ENCODE measurements around the gene FOLR1. TPM values are rescaled to one million over a fixed set of nuclear protein-coding genes. Genes with fewer than 3 reads are reported as not detected.

The FOLR1 gene
- total RNA-seq (2022; extraction: Qiagen RNA extraction; ENCODE audit: low read depth) = 0.16 to 0.30 TPM (median 0.24 TPM) in 3 of 5 replicates, not detected in the others

DNA sequence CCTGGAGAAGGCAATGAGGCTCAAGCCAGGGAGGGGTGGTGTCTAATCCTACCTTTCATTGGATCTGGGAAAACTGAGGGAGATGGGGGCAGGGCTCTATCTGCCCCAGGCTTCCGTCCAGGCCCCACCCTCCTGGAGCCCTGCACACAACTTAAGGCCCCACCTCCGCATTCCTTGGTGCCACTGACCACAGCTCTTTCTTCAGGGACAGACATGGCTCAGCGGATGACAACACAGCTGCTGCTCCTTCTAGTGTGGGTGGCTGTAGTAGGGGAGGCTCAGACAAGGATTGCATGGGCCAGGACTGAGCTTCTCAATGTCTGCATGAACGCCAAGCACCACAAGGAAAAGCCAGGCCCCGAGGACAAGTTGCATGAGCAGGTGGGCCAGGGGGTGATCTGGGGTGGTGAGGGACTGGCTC, at the start of gene FOLR1:
TSS of gene FOLR1 (plus strand) at position 180 of the 421 bp plus-strand sequence. CDS start at position 214, 34 bp downstream.

DNA sequence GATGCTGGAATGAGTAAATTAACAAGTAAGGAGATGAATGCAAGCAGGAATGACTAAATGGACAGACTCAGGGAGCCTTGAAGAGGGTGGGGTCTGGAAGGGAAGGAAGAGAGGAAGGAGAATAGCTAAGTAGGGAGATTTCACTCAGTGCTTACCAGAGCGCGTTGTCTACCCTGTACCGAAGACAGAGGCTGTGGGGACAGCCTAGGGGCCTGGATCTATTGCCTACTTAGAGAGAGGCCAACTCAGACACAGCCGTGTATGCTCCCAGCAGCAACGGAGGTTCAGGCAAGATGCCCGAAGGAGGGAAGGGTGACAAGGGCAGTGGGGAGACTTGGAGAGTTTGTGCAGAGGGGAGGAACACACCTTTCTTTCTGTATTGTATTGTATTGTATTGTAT, 24.7 kb downstream of the FOLR1 start, which contains the start of gene FOLR2:
TSS of gene FOLR2 (plus strand) at position 157 of the 400 bp plus-strand sequence. CDS start 1,791 bp downstream, outside the sequence.

DNA sequence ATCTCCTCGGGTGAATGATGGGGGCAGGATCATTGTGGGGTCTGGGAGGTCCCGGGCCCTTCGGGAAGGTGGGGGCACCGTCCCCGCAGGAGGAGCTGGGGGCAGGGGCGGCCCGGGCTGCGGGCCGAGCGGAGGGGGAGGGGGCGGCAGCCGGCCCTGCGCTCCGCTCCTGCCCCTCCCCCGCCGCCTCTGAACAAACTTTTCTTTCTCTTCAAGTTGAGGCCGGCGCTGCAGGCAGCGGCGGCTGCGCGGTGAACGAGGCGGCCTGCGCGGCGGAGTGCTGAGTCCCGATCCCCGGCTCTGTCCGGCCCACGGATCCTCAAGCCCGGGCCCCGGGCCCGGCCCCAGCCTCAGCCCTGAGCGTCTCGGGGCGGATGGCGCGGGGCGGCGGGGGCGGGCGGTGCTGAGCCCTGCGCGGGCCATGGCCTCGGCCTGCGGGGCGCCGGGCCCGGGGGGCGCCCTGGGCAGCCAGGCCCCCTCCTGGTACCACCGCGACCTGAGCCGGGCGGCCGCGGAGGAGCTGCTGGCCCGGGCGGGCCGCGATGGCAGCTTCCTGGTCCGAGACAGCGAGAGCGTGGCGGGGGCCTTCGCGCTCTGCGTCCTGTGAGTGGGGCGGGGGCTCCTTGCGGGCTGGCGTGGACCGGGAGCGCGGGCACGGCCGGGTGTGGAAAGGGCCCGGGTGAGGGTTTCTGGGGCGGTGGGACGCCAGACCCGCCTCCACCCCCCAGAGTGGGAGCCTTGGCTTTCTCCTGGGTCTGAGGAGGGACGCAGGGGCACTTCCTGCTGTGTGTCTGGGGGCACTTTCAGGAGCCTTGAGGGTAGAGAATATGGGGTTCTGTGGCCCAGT, 32.8 kb downstream of the FOLR1 start, which contains the start of gene INPPL1:
TSS of gene INPPL1 (plus strand) at position 204 of the 847 bp plus-strand sequence. CDS start at position 422, 218 bp downstream.

DNA sequence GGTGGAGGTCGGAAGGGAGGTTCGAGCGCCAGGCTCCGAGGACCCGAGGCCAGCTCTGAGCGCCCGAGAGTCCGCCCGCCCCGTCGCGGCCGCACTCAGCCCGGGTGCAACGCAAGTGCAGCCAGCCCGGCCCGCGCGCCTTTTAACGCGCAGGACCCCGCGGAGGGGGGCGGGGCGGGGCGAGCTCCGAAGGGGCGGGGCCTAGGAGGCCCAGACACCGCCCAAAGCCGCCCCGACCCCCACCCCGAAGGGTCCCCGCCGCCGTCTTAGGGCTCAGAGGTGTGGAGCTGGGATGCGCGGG, 52.1 kb downstream of the FOLR1 start, which contains the start of gene PHOX2A:
TSS of gene PHOX2A (minus strand) at position 117 of the 301 bp plus-strand sequence. CDS start 172 bp downstream, outside the sequence.

Other genes with a start within 250 kb of the FOLR1 start
- 2.7 to 4.0 TPM (median 3.6 TPM) in 5 replicates for gene IL18BP, start 193.2 kb upstream of the FOLR1 start, total RNA-seq (2022; extraction: Qiagen RNA extraction; ENCODE audit: low read depth)
- 55.0 to 71.2 TPM (median 62.9 TPM) in 5 replicates for gene NUMA1, start 111.6 kb upstream of the FOLR1 start, total RNA-seq (2022; extraction: Qiagen RNA extraction; ENCODE audit: low read depth)
- 6.2 to 10.4 TPM (median 6.8 TPM) in 5 replicates for gene LRRC51, start 111.3 kb upstream of the FOLR1 start, total RNA-seq (2022; extraction: Qiagen RNA extraction; ENCODE audit: low read depth)
- gene LAMTOR1, start 88.8 kb upstream of the FOLR1 start, total RNA-seq (2022; extraction: Qiagen RNA extraction; ENCODE audit: low read depth) = 123 to 166 TPM (median 143 TPM) in 5 replicates
- not detected in 5 replicates for gene TOMT, start 86.2 kb upstream of the FOLR1 start, total RNA-seq (2022; extraction: Qiagen RNA extraction; ENCODE audit: low read depth)
- 75.3 to 97.7 TPM (median 86.3 TPM) in 5 replicates for gene ANAPC15, start 79.4 kb upstream of the FOLR1 start, total RNA-seq (2022; extraction: Qiagen RNA extraction; ENCODE audit: low read depth)
- not detected in 5 replicates for gene FOLR3, start 56.4 kb upstream of the FOLR1 start, total RNA-seq (2022; extraction: Qiagen RNA extraction; ENCODE audit: low read depth)
- gene FOLR2, start 24.7 kb downstream of the FOLR1 start, total RNA-seq (2022; extraction: Qiagen RNA extraction; ENCODE audit: low read depth) = not detected in 5 replicates
- gene INPPL1, start 32.6 kb downstream of the FOLR1 start, total RNA-seq (2022; extraction: Qiagen RNA extraction; ENCODE audit: low read depth) = 53.6 to 75.5 TPM (median 72.6 TPM) in 5 replicates
- gene PHOX2A, start 52.0 kb downstream of the FOLR1 start, total RNA-seq (2022; extraction: Qiagen RNA extraction; ENCODE audit: low read depth) = not detected in 5 replicates
- gene CLPB, start 242.4 kb downstream of the FOLR1 start, total RNA-seq (2022; extraction: Qiagen RNA extraction; ENCODE audit: low read depth) = 11.5 to 18.0 TPM (median 16.4 TPM) in 5 replicates

All from A549 treated with GW870086 at 1 μM for 4 hours (cell line).